HepG2 (cell line): ENCODE measurements around the gene CRAT. TPM values are rescaled to one million over a fixed set of nuclear protein-coding genes. Genes with fewer than 3 reads are reported as not detected.

Experiments
- E2F5 ChIP-seq: sonication (generic); formaldehyde crosslinking; conservative IDR thresholded peaks from 2 replicates; pipeline ENCODE4 v1.4.0; 2020; ENCODE audit warnings: missing genetic modification reagents
- FUBP1 ChIP-seq: sonication (generic); formaldehyde crosslinking; IDR thresholded peaks from 2 replicates; pipeline ENCODE4 v1.5.1; 2020; ENCODE audit warnings: missing genetic modification reagents, mild to moderate bottlenecking, borderline replicate concordance
- HNRNPK ChIP-seq: fragments of 200-400 bp; formaldehyde crosslinking; IDR thresholded peaks from 2 replicates; pipeline ENCODE4 v1.6.1; 2018; ENCODE audit warnings: low read length, low read depth, moderate library complexity, mild to moderate bottlenecking; ENCODE audit not compliant: poor library complexity, severe bottlenecking
- ISL2 ChIP-seq: sonication (generic); formaldehyde crosslinking; IDR thresholded peaks from 2 replicates; pipeline ENCODE4 v1.5.0; 2020; ENCODE audit warnings: missing genetic modification reagents
- MAX ChIP-seq: IDR thresholded peaks from 2 replicates; pipeline ENCODE4 v1.6.1; 2012; ENCODE audit warnings: inconsistent platforms
- MYC ChIP-seq: sonication (generic); formaldehyde crosslinking; IDR thresholded peaks from 2 replicates; pipeline ENCODE4 v1.9.0; 2021; ENCODE audit warnings: missing genetic modification reagents, borderline replicate concordance
- PHF8 ChIP-seq: sonication (generic); formaldehyde crosslinking; IDR thresholded peaks from 2 replicates; pipeline ENCODE4 v1.5.0; 2020; ENCODE audit warnings: missing genetic modification reagents
- POGK ChIP-seq: sonication (generic); formaldehyde crosslinking; conservative IDR thresholded peaks from 2 replicates; pipeline ENCODE4 v1.8.0; 2022; ENCODE audit warnings: mild to moderate bottlenecking, moderate library complexity, missing genetic modification reagents
- POLR2A ChIP-seq, 2 experiments: IDR thresholded peaks; 2 replicates each; pipeline ENCODE4 v1.6.1; 2011; ENCODE audit warnings: low read depth in 2 of 2, low read length in 2 of 2, mild to moderate bottlenecking in 1 of 2, moderate library complexity in 1 of 2; ENCODE audit not compliant: insufficient read depth in 1 of 2
- RBM22 ChIP-seq: fragments of 200-400 bp; formaldehyde crosslinking; optimal IDR thresholded peaks from 2 replicates; pipeline ENCODE3; 2017; ENCODE audit warnings: mild to moderate bottlenecking, low read length, moderate library complexity
- RXRB ChIP-seq: IDR thresholded peaks from 2 replicates; pipeline ENCODE4 v1.6.1; 2016; ENCODE audit warnings: borderline replicate concordance, missing genetic modification reagents, missing compliant biosample characterization
- SMAD1 ChIP-seq: sonication (generic); formaldehyde crosslinking; IDR thresholded peaks from 2 replicates; pipeline ENCODE4 v1.4.0; 2020; ENCODE audit warnings: missing genetic modification reagents, low read depth, mild to moderate bottlenecking, borderline replicate concordance
- TP53 ChIP-seq: sonication (generic); formaldehyde crosslinking; conservative IDR thresholded peaks from 2 replicates; pipeline ENCODE4 v1.4.0; 2020; ENCODE audit warnings: missing genetic modification reagents
- ZFY ChIP-seq: sonication (generic); formaldehyde crosslinking; IDR thresholded peaks from 2 replicates; pipeline ENCODE4 v1.4.0; 2020; ENCODE audit warnings: missing genetic modification reagents
- ZGPAT ChIP-seq: IDR thresholded peaks from 2 replicates; pipeline ENCODE4 v1.6.1; 2016; ENCODE audit warnings: mild to moderate bottlenecking
- ZKSCAN5 ChIP-seq: sonication (generic); formaldehyde crosslinking; IDR thresholded peaks from 2 replicates; pipeline ENCODE4 v1.5.1; 2020; ENCODE audit warnings: mild to moderate bottlenecking, missing genetic modification reagents
- ZNF225 ChIP-seq: sonication (generic); formaldehyde crosslinking; IDR thresholded peaks from 2 replicates; pipeline ENCODE4 v1.4.0; 2020; ENCODE audit warnings: mild to moderate bottlenecking, missing genetic modification reagents
- polyA plus RNA-seq, 8 experiments: library from polyadenylated mRNA; depleted of rRNA in 3 of 8; stranded (reverse) in 7 of 8; unstranded in 1 of 8; fragments of >200 nt; fragmentation: Illumina TruSeq in 4 of 8; extraction: Trizol in 4 of 8; gene quantifications; 2 replicates each; pipeline versions ENCODE4 v1.2.1 to v1.2.3, GENCODE V29; 2011 to 2016; ENCODE audit warnings: low read depth in 4 of 8, missing spikeins in 1 of 8, mixed read lengths in 1 of 8; ENCODE audit not compliant: insufficient read depth in 1 of 8
- total RNA-seq, 5 experiments: library from RNA; depleted of rRNA; stranded (reverse); fragments of >200 nt; fragmentation: Illumina TruSeq; extraction: Trizol; gene quantifications; 2 replicates each; pipeline ENCODE4 v1.2.3, GENCODE V29; 2016; ENCODE audit warnings: low read depth in 1 of 5

Gene CRAT
- total and polyA plus RNA-seq, 2 of the 13 experiments (the other 11 are each of a cell fraction or from before 2014, with no cell fraction given): 26.1 to 26.6 TPM

- peak; percentile 18 for TF ChIP-seq RBM22
- TF ChIP-seq TP53 (CRISPR knock-in tag): 0 out of 2 replicates have a peak, but pooled peaks have one; percentile 30
- TF ChIP-seq MYC (CRISPR knock-in tag): peak; percentile 26
- 0 out of 2 replicates have a peak, but pooled peaks have one; percentile 5 for TF ChIP-seq MAX
- TF ChIP-seq FUBP1 (CRISPR knock-in tag): no peak
- TF ChIP-seq ZNF225 (CRISPR knock-in tag): peak; percentile 41; the same call in 1 of the 2 replicates
- 0 out of 2 replicates have a peak, but pooled peaks have one; percentile 29 for TF ChIP-seq E2F5 (CRISPR knock-in tag)
- peak in 1 of 2 experiments; percentile 59; a peak in 2 of 4 replicates for TF ChIP-seq POLR2A (IDR thresholded peaks at IDR 0.05; ENCODE audit: insufficient read depth in 1 of 2, low read depth in 2 of 2, low read length in 2 of 2)
- 0 out of 2 replicates have a peak, but pooled peaks have one; percentile 8 for TF ChIP-seq ISL2 (CRISPR knock-in tag)
- no peak for TF ChIP-seq RXRB
- peak; percentile 48 for TF ChIP-seq ZFY (CRISPR knock-in tag)
- TF ChIP-seq SMAD1 (CRISPR knock-in tag): peak; percentile 46; the same call in 1 of the 2 replicates
- TF ChIP-seq HNRNPK: peak; percentile 71
- peak; percentile 42 for TF ChIP-seq PHF8 (CRISPR knock-in tag)
- TF ChIP-seq ZKSCAN5 (CRISPR knock-in tag): no peak
- 0 out of 2 replicates have a peak, but pooled peaks have one; percentile 33 for TF ChIP-seq POGK (CRISPR knock-in tag)
- TF ChIP-seq ZGPAT (CRISPR knock-in tag): 0 out of 2 replicates have a peak, but pooled peaks have one; percentile 4
Observed at GRCh38 chr9:129140397-129141065, 29.9 kb upstream of the CRAT start (continued).
